AG10803 (cell line): ENCODE results near the gene CLSTN1.
A peak's percentile ranks its signal among the peaks of the same experiment; 100 is the strongest.

Experiments
- DNase-seq: peaks from one replicate; pipeline ENCODE4 v3.0.0; 2010; ENCODE audit warnings: low read depth
- H3K4me3 ChIP-seq: 2 replicates; pipeline ENCODE4 v1.5.1; 2011; ENCODE audit warnings: mild to moderate bottlenecking, low read length, control low read depth
- CTCF ChIP-seq: conservative IDR thresholded peaks from 2 replicates; pipeline ENCODE4 v1.5.1; 2011; ENCODE audit warnings: mild to moderate bottlenecking, low read length, control low read depth, inconsistent platforms

The CLSTN1 gene

GRCh38 chr1:9785406-9785805, 38.4 kb downstream of the CLSTN1 start:
- no peak for TF ChIP-seq CTCF
- no peak overlapping the region for H3K4me3 ChIP-seq
- no peak for DNase-seq

GRCh38 chr1:9784508-9785133, 39.1 kb downstream of the CLSTN1 start:
- no peak overlapping the region for H3K4me3 ChIP-seq
- peak; percentile 61 for TF ChIP-seq CTCF
- DNase-seq = peak; percentile 38

GRCh38 chr1:9782897-9783296, 40.9 kb downstream of the CLSTN1 start:
- no peak overlapping the region for H3K4me3 ChIP-seq

GRCh38 chr1:9782116-9782751, 41.5 kb downstream of the CLSTN1 start:
- DNase-seq = no peak
- no peak for TF ChIP-seq CTCF
- no peak overlapping the region for H3K4me3 ChIP-seq

More at GRCh38 chr1:9782897-9783296, 40.9 kb downstream of the CLSTN1 start:
- DNase-seq = no peak
- no peak for TF ChIP-seq CTCF

- TF ChIP-seq CTCF = no peak
- no peak for DNase-seq
- H3K4me3 ChIP-seq = no peak overlapping the region
Observed at GRCh38 chr1:9780554-9781110, 43.1 kb downstream of the CLSTN1 start.

GRCh38 chr1:9778905-9779304, 44.9 kb downstream of the CLSTN1 start:
- no peak overlapping the region for H3K4me3 ChIP-seq
- DNase-seq = no peak
- TF ChIP-seq CTCF = no peak

GRCh38 chr1:9776685-9777084, 47.1 kb downstream of the CLSTN1 start:
- no peak for DNase-seq
- TF ChIP-seq CTCF = no peak

More at GRCh38 chr1:9776685-9777084, 47.1 kb downstream of the CLSTN1 start:
- no peak overlapping the region for H3K4me3 ChIP-seq
